Body of pancreas (tissue), 4 donors: ENCODE data around the gene SLC8A2. TPM values are rescaled to one million over a fixed set of nuclear protein-coding genes. Genes with fewer than 3 reads are reported as not detected.

Experiments used
- ATAC-seq: fragments of 150-250 bp; one replicate; pipeline ENCODE4 v1.9.1; 2016
- DNase-seq, 4 donors: peaks; one replicate each; pipeline ENCODE4 v3.0.0-alpha.2; 2019
- H3K27ac ChIP-seq, 4 donors: fragments of 200-600 bp; sonication (generic); 1 replicate in 3 of 4; 2 replicates in 1 of 4; pipeline versions ENCODE4 v1.5.1 to v1.6.1; 2016 to 2019; ENCODE audit warnings: mild to moderate bottlenecking in 1 of 4, mixed read lengths in 1 of 4, moderate library complexity in 1 of 4
- H3K27me3 ChIP-seq, 2 donors: fragments of 200-600 bp; sonication (generic); one replicate each; pipeline ENCODE4 v1.6.0; 2016; ENCODE audit warnings: mild to moderate bottlenecking in 1 of 2
- H3K36me3 ChIP-seq, 2 donors: fragments of 200-600 bp; sonication (generic); replicated peaks in 1 of 2; 2 replicates each; pipeline ENCODE4 v1.5.1; 2016; ENCODE audit warnings: low read depth in 2 of 2; ENCODE audit not compliant: insufficient read depth in 1 of 2
- H3K4me1 ChIP-seq: fragments of 200-600 bp; sonication (generic); one replicate; pipeline ENCODE4 v1.6.0; 2016
- H3K4me3 ChIP-seq, 2 donors: fragments of 200-600 bp; sonication (generic); 1 replicate in 1 of 2; 2 replicates in 1 of 2; pipeline ENCODE4 v1.5.1; 2016 to 2019
- H3K9me3 ChIP-seq, 3 donors: fragments of 200-600 bp; sonication (generic); 1 replicate in 2 of 3; 2 replicates in 1 of 3; pipeline ENCODE4 v1.5.1; 2016
- POLR2A ChIP-seq, 3 donors: fragments of 450-650 bp; IDR thresholded peaks; one replicate each; pipeline ENCODE4 v1.6.1; 2016; ENCODE audit warnings: antibody characterized with exemption in 3 of 3, mild to moderate bottlenecking in 2 of 3
- WGBS, 2 donors: methylation state at CpG; one replicate each; pipeline ENCODE4 v1.1.5; 2017; 5-methylcytosine and 5-hydroxymethylcytosine counted together
- intact Hi-C: fragments of 100-400 bp; cut with DNase I; formaldehyde crosslinking; loops from one replicate; pipeline ENCODE4 v1.15.1; 2023
- total RNA-seq, 2 donors: library from RNA; depleted of rRNA; stranded (reverse); fragments of >200 nt; gene quantifications; one replicate each; pipeline ENCODE4 v1.1.0, GENCODE V29; 2016
- TF ChIP-seq, protein P1 (sequence below), 7 experiments: fragments of 450-650 bp in 4 of 7; fragments of 200-600 bp in 3 of 7; sonication (generic) in 3 of 7; IDR thresholded peaks; one replicate each; pipeline ENCODE4 v1.5.1; 2016 to 2019; ENCODE audit warnings: antibody characterized with exemption in 7 of 7

Gene SLC8A2
- total RNA-seq, 2 donors from 2014 or later: 8.0 to 31.6 TPM

- Histone ChIP-seq H3K4me3 (no peak overlapping the region), H3K4me1 (peaks cover 66% of the 10 kb centered on the region), H3K27me3 (no peaks in the 10 kb centered on the region), H3K9me3 (no peaks in the 10 kb centered on the region), H3K27ac (peak overlapping the region; percentile 82 to 100 (median 96)), H3K36me3 (no peaks in the 10 kb centered on the region)
- TF ChIP-seq POLR2A (IDR thresholded peaks at IDR 0.05): peak in 2 of 3 donors; percentile 56 to 64
- TF ChIP-seq, protein P1, sequence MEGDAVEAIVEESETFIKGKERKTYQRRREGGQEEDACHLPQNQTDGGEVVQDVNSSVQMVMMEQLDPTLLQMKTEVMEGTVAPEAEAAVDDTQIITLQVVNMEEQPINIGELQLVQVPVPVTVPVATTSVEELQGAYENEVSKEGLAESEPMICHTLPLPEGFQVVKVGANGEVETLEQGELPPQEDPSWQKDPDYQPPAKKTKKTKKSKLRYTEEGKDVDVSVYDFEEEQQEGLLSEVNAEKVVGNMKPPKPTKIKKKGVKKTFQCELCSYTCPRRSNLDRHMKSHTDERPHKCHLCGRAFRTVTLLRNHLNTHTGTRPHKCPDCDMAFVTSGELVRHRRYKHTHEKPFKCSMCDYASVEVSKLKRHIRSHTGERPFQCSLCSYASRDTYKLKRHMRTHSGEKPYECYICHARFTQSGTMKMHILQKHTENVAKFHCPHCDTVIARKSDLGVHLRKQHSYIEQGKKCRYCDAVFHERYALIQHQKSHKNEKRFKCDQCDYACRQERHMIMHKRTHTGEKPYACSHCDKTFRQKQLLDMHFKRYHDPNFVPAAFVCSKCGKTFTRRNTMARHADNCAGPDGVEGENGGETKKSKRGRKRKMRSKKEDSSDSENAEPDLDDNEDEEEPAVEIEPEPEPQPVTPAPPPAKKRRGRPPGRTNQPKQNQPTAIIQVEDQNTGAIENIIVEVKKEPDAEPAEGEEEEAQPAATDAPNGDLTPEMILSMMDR (IDR thresholded peaks at IDR 0.05): no peak
- peak; percentile 83 to 92 (median 92) for DNase-seq
- 9 to 12% methylated on average over 11 of the region's 11 CpGs for WGBS, 2 donors
- intact Hi-C loops: no loop called here
- ATAC-seq: peak; percentile 15
These were observed 40.7 kb upstream of the SLC8A2 start for GRCh38 chr19:47512183-47512947.

DNA sequence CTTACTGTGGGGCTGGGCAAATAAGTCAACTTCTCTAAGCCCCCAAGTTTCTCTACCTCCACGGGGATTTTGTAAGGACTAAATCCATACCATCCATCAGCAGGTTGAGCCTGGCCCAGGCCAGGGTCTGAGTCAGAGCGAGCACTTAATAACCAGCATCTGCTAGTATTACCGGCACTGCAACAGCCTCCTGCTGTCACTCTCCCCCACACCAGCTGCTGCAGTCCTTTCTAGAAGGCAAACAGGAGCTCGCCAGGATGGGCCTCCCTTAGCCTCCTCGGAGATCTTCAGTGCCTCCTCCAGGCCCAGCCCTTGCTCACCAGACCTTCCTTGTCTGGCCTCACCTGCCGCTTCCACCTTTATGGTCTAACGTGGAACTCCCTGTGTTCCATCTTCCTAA is 40.0 kb upstream of the SLC8A2 start:
- H3K4me3 ChIP-seq: no peak overlapping the region
- no peak for ATAC-seq
- intact Hi-C loops: no loop called here
- H3K27me3 ChIP-seq: no peaks in the 10 kb centered on the region
- H3K27ac ChIP-seq: peak overlapping the region; percentile 82 to 100 (median 96)
- TF ChIP-seq, protein P1 (IDR thresholded peaks at IDR 0.05): no peak
- TF ChIP-seq POLR2A (IDR thresholded peaks at IDR 0.05): no peak
- no peaks in the 10 kb centered on the region for H3K36me3 ChIP-seq
- H3K9me3 ChIP-seq: no peaks in the 10 kb centered on the region
- H3K4me1 ChIP-seq: peaks cover 73% of the 10 kb centered on the region
- peak in 3 of 4 donors; percentile 33 to 49 (median 36) for DNase-seq
- 27 to 29% methylated on average over 6 to 7 of the region's 7 CpGs for WGBS, 2 donors

- intact Hi-C loops: no loop called here
- WGBS, 2 donors: 0 to 19% methylated on average over 1 to 6 of the region's 6 CpGs
- DNase-seq (peak; percentile 55 to 86 (median 70)), ATAC-seq (no peak)
- peak overlapping the region; percentile 82 to 100 (median 96) for H3K27ac ChIP-seq
- TF ChIP-seq, protein P1 (IDR thresholded peaks at IDR 0.05): no peak
- TF ChIP-seq POLR2A (IDR thresholded peaks at IDR 0.05): peak in 2 of 3 donors; percentile 7 to 23
- H3K4me3 ChIP-seq: no peak overlapping the region
- peaks cover 78% of the 10 kb centered on the region for H3K4me1 ChIP-seq
- no peaks in the 10 kb centered on the region for H3K9me3 ChIP-seq
- H3K36me3 ChIP-seq: no peaks in the 10 kb centered on the region
- H3K27me3 ChIP-seq: no peaks in the 10 kb centered on the region
These were observed 39.4 kb upstream of the SLC8A2 start for GRCh38 chr19:47511128-47511517.

GRCh38 chr19:47510516-47511127 is 38.9 kb upstream of the SLC8A2 start:
- no peak overlapping the region for H3K4me3 ChIP-seq
- H3K4me1 ChIP-seq: peaks cover 78% of the 10 kb centered on the region
- no peaks in the 10 kb centered on the region for H3K9me3 ChIP-seq
- DNase-seq: no peak
- intact Hi-C loops: no loop called here
- H3K36me3 ChIP-seq: no peaks in the 10 kb centered on the region
- TF ChIP-seq, protein P1 (IDR thresholded peaks at IDR 0.05): no peak
- no peak for TF ChIP-seq POLR2A (IDR thresholded peaks at IDR 0.05)
- no peaks in the 10 kb centered on the region for H3K27me3 ChIP-seq
- peak overlapping the region; percentile 82 to 100 (median 96) for H3K27ac ChIP-seq
- ATAC-seq: no peak
- WGBS, 2 donors: 45 to 61% methylated on average over 9 to 12 of the region's 12 CpGs
